HG02759 (cell line): Measurements from ENCODE around the gene KRTAP2-1.
"Not testable (repeated sequence)": the region's sequence is repeated elsewhere in the genome, so short reads cannot be mapped to it uniquely, and the experiment has no call there.

Experiments
- ATAC-seq: cut with Tn5 transposase; IDR thresholded peaks from one replicate; pipeline ENCODE4 v1.9.1; 2021; ENCODE audit warnings: mild to moderate bottlenecking, moderate library complexity; ENCODE audit not compliant: unreplicated experiment

The KRTAP2-1 gene

GRCh38 chr17:41046735-41047465 is at the start of gene KRTAP2-1:
TSS of gene KRTAP2-1 (minus strand) at chr17:41047316. CDS start at chr17:41047267, 49 bp downstream.
- not testable (repeated sequence) for ATAC-seq

- ATAC-seq: no peak
Observed at GRCh38 chr17:41096055-41096454, 48.9 kb upstream of the KRTAP2-1 start.

GRCh38 chr17:41088760-41089352 is 41.7 kb upstream of the KRTAP2-1 start:
- ATAC-seq: not testable (repeated sequence)

- ATAC-seq: not testable (repeated sequence)
Observed at GRCh38 chr17:41084100-41084856, 37.2 kb upstream of the KRTAP2-1 start, which contains the start of gene KRTAP4-7. TSS of gene KRTAP4-7 (plus strand) at chr17:41084150. CDS start at chr17:41084207, 57 bp downstream.

- ATAC-seq: not testable (repeated sequence)
Observed at GRCh38 chr17:41083427-41083826, 36.3 kb upstream of the KRTAP2-1 start.

- ATAC-seq: no peak
Observed at GRCh38 chr17:41082626-41083025, 35.5 kb upstream of the KRTAP2-1 start.

GRCh38 chr17:41076788-41077187 is 29.7 kb upstream of the KRTAP2-1 start:
- no peak for ATAC-seq

GRCh38 chr17:41073676-41074075 is 26.6 kb upstream of the KRTAP2-1 start:
- no peak for ATAC-seq

GRCh38 chr17:41071606-41072360 is 24.7 kb upstream of the KRTAP2-1 start:
- no peak for ATAC-seq

GRCh38 chr17:41069031-41069430 is 21.9 kb upstream of the KRTAP2-1 start:
- ATAC-seq: no peak

- ATAC-seq: no peak
Observed at GRCh38 chr17:41067281-41067680, 20.2 kb upstream of the KRTAP2-1 start.

GRCh38 chr17:41065829-41066624 is 18.9 kb upstream of the KRTAP2-1 start, which contains the start of gene KRTAP2-4:
TSS of gene KRTAP2-4 (minus strand) at chr17:41065879. CDS start at chr17:41065845, 34 bp downstream.
- ATAC-seq: no peak

GRCh38 chr17:41065016-41065689 is 18.0 kb upstream of the KRTAP2-1 start:
- ATAC-seq: not testable (repeated sequence)

GRCh38 chr17:41064301-41064700 is 17.2 kb upstream of the KRTAP2-1 start:
- ATAC-seq: no peak

GRCh38 chr17:41063449-41063848 is 16.3 kb upstream of the KRTAP2-1 start:
- ATAC-seq: no peak

- no peak for ATAC-seq
Observed at GRCh38 chr17:41061964-41062363, 14.8 kb upstream of the KRTAP2-1 start.

GRCh38 chr17:41060052-41060604 is 13.0 kb upstream of the KRTAP2-1 start, which contains the start of gene KRTAP2-3:
TSS of gene KRTAP2-3 (minus strand) at chr17:41060114. CDS start at chr17:41060050, 64 bp downstream.
- no peak for ATAC-seq

- not testable (repeated sequence) for ATAC-seq
Observed at GRCh38 chr17:41059276-41060051, 12.3 kb upstream of the KRTAP2-1 start.
